ENCODE measurements around the gene PFKP.

Gene PFKP

GRCh38 chr10:3178042-3178441 is 110.7 kb downstream of the PFKP start:
- no peak overlapping the region for H3K4me3 ChIP-seq (replicated peaks; ENCODE audit: insufficient read depth, low read length)

GRCh38 chr10:3179174-3179573 is 111.8 kb downstream of the PFKP start:
- no peak for DNase-seq (ENCODE audit: low read depth in 1 of 2, low spot score in 1 of 2)
- H3K27ac ChIP-seq (replicated peaks): no peak overlapping the region
- H3K4me3 ChIP-seq (replicated peaks; ENCODE audit: insufficient read depth, low read length): no peak overlapping the region
- TF ChIP-seq POLR2AphosphoS5 (IDR thresholded peaks at IDR 0.05; ENCODE audit: low read depth) (no peak), SPI1 (IDR thresholded peaks at IDR 0.05; ENCODE audit: borderline replicate concordance, low read depth) (no peak), CTCF (IDR thresholded peaks at IDR 0.05; ENCODE audit: insufficient read depth, low read length) (no peak), GABPA (IDR thresholded peaks at IDR 0.05; ENCODE audit: low read depth) (no peak), REST (IDR thresholded peaks at IDR 0.05; ENCODE audit: insufficient replicate concordance, low read depth) (no peak)
- H3K27me3 ChIP-seq (ENCODE audit: insufficient read depth, poor library complexity, severe bottlenecking): no peaks in the 10 kb centered on the region

More at GRCh38 chr10:3178042-3178441, 110.7 kb downstream of the PFKP start:
- no peak for TF ChIP-seq SPI1 (IDR thresholded peaks at IDR 0.05; ENCODE audit: borderline replicate concordance, low read depth)
- no peak for TF ChIP-seq CTCF (IDR thresholded peaks at IDR 0.05; ENCODE audit: insufficient read depth, low read length)
- no peak for TF ChIP-seq POLR2AphosphoS5 (IDR thresholded peaks at IDR 0.05; ENCODE audit: low read depth)
- no peak for TF ChIP-seq GABPA (IDR thresholded peaks at IDR 0.05; ENCODE audit: low read depth)
- TF ChIP-seq REST (IDR thresholded peaks at IDR 0.05; ENCODE audit: insufficient replicate concordance, low read depth): no peak
- H3K27me3 ChIP-seq (ENCODE audit: insufficient read depth, poor library complexity, severe bottlenecking): no peaks in the 10 kb centered on the region
- no peak for DNase-seq (ENCODE audit: low read depth in 1 of 2, low spot score in 1 of 2)
- no peak overlapping the region for H3K27ac ChIP-seq (replicated peaks)

GRCh38 chr10:3180355-3181025 is 113.1 kb downstream of the PFKP start:
- TF ChIP-seq CTCF (IDR thresholded peaks at IDR 0.05; ENCODE audit: insufficient read depth, low read length): no peak
- no peak for TF ChIP-seq REST (IDR thresholded peaks at IDR 0.05; ENCODE audit: insufficient replicate concordance, low read depth)
- no peak for TF ChIP-seq SPI1 (IDR thresholded peaks at IDR 0.05; ENCODE audit: borderline replicate concordance, low read depth)
- TF ChIP-seq POLR2AphosphoS5 (IDR thresholded peaks at IDR 0.05; ENCODE audit: low read depth): no peak
- no peak for TF ChIP-seq GABPA (IDR thresholded peaks at IDR 0.05; ENCODE audit: low read depth)
- H3K4me3 ChIP-seq (replicated peaks; ENCODE audit: insufficient read depth, low read length): no peak overlapping the region
- no peaks in the 10 kb centered on the region for H3K27me3 ChIP-seq (ENCODE audit: insufficient read depth, poor library complexity, severe bottlenecking)
- no peak overlapping the region for H3K27ac ChIP-seq (replicated peaks)
- no peak for DNase-seq (ENCODE audit: low read depth in 1 of 2, low spot score in 1 of 2)

Data from HL-60 (cell line).